ENCODE measurements around the gene RWDD4.

DNA sequence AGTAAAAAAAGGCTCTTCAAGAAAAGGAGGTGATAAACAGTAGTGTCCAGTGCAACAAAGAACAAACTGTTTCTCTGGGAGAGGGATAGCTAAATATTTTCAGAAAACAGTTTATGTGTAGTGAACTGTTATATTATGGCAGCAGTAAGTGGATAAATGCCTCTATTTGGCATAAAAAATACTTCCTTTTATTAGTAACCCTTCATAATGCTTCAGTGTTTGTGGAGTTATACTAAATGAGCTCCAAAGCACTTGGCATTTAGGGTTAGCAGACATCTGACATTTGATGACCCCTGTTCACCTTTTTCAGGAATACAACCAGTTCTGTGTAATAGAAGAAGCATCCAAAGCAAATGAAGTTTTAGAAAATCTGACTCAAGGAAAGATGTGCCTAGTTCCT is 32.0 kb upstream of the RWDD4 start:
- no peak for TF ChIP-seq CEBPB (IDR thresholded peaks at IDR 0.05; ENCODE audit: low read depth, low read length)
- TF ChIP-seq, protein P1, sequence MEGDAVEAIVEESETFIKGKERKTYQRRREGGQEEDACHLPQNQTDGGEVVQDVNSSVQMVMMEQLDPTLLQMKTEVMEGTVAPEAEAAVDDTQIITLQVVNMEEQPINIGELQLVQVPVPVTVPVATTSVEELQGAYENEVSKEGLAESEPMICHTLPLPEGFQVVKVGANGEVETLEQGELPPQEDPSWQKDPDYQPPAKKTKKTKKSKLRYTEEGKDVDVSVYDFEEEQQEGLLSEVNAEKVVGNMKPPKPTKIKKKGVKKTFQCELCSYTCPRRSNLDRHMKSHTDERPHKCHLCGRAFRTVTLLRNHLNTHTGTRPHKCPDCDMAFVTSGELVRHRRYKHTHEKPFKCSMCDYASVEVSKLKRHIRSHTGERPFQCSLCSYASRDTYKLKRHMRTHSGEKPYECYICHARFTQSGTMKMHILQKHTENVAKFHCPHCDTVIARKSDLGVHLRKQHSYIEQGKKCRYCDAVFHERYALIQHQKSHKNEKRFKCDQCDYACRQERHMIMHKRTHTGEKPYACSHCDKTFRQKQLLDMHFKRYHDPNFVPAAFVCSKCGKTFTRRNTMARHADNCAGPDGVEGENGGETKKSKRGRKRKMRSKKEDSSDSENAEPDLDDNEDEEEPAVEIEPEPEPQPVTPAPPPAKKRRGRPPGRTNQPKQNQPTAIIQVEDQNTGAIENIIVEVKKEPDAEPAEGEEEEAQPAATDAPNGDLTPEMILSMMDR (conservative IDR thresholded peaks at IDR 0.05; ENCODE audit: low read depth, low read length): no peak
- TF ChIP-seq POLR2A (IDR thresholded peaks at IDR 0.05; ENCODE audit: low read depth, low read length): no peak
- no peak for TF ChIP-seq SMC3 (IDR thresholded peaks at IDR 0.05; ENCODE audit: low read depth, low read length)
- TF ChIP-seq, protein P2, sequence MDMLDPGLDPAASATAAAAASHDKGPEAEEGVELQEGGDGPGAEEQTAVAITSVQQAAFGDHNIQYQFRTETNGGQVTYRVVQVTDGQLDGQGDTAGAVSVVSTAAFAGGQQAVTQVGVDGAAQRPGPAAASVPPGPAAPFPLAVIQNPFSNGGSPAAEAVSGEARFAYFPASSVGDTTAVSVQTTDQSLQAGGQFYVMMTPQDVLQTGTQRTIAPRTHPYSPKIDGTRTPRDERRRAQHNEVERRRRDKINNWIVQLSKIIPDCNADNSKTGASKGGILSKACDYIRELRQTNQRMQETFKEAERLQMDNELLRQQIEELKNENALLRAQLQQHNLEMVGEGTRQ (IDR thresholded peaks at IDR 0.05; ENCODE audit: low read depth, low read length): no peak
- no peak for TF ChIP-seq BHLHE40 (IDR thresholded peaks at IDR 0.05; ENCODE audit: low read depth, low read length)
- TF ChIP-seq MXI1 (IDR thresholded peaks at IDR 0.05; ENCODE audit: borderline replicate concordance, low read depth, low read length): no peak
